CD4-positive, alpha-beta T cell treated with Interleukin-15 for 4 hours (primary cell): ENCODE results near the gene SWI5.
"Not testable (repeated sequence)": the region's sequence is repeated elsewhere in the genome, so short reads cannot be mapped to it uniquely, and the experiment has no call there.

Experiments used
- DNase-seq: peaks from one replicate; pipeline ENCODE4 v3.0.0-alpha.2; 2020; ENCODE audit warnings: low spot score

Gene SWI5

DNA sequence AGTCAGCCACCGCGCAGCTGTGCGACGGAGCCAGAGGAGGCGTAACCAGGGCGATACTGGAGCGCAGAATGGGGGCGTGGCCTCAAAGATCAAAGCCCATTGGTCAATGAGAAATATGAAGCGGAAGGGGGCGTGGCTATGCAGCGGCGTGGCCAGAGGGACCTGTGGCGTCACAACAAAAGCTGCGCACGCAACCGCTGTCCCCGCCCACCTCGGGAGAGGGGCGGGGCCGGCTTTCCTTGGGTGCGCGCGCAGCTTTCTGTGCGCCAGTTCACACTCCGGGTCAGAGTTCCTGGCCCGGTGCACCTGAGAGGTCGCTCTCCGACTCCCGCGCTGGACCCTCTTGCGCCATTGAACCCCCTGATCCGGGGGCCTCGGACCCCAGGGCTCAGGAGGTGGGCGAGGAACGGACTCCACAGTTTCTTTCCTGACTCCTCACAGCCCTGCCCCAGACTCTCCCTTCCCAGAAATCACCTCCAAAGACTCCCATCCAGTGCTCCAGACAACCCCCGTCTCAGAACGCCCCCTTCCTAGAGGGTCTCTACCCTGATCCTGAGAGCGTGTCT, at the start of gene SWI5:
Gene SWI5, plus strand, starts transcription at position 269 of the 566 bp plus-strand sequence.
- DNase-seq: peak; percentile 100

- no peak for DNase-seq
Observed at GRCh38 chr9:128226412-128226801, 49.7 kb upstream of the SWI5 start.

GRCh38 chr9:128230897-128231296, 45.2 kb upstream of the SWI5 start:
- DNase-seq: not testable (repeated sequence)

DNA sequence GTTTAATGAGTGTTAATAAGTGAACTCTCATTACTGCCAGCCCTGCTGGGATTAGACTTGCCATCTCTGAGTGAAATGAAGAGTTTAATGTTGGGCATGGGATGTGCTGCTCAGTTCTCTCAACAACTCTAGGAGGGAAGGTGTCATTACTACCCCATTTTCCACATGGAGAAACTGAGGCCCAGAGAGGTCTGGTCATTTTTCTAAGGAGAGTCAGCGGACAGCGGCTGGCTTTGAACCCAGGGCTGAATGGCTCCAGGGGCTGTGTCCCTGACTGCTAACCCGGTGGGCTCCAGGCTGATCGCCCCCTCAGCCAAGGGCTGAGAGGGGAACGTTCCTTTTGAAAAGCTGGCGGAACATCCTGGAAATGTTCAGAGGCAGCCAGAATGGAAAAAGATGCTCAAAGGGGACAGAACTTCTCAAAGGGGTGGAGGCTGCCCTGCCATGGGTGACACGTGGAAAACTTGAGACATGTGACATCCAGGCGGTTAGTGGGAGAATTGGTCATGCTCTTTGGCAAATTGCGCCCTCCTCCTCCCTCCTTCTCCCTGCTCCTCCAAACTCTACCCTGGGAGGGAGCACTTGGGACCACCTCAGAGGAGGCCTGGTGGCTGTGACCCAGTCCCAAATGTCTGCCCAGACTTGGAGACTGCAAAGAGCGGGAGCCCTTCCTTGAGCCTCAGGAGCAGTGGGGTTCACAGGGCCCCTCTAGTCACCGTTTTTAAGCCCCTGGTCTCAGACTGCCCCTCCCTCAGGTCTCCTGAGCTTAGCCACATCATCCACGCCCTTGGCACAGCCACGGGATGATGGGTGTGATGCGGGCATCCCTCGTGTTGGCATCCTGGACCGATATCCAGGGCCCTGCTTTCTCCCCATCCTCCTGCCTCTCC, 44.2 kb upstream of the SWI5 start:
- DNase-seq: no peak

DNA sequence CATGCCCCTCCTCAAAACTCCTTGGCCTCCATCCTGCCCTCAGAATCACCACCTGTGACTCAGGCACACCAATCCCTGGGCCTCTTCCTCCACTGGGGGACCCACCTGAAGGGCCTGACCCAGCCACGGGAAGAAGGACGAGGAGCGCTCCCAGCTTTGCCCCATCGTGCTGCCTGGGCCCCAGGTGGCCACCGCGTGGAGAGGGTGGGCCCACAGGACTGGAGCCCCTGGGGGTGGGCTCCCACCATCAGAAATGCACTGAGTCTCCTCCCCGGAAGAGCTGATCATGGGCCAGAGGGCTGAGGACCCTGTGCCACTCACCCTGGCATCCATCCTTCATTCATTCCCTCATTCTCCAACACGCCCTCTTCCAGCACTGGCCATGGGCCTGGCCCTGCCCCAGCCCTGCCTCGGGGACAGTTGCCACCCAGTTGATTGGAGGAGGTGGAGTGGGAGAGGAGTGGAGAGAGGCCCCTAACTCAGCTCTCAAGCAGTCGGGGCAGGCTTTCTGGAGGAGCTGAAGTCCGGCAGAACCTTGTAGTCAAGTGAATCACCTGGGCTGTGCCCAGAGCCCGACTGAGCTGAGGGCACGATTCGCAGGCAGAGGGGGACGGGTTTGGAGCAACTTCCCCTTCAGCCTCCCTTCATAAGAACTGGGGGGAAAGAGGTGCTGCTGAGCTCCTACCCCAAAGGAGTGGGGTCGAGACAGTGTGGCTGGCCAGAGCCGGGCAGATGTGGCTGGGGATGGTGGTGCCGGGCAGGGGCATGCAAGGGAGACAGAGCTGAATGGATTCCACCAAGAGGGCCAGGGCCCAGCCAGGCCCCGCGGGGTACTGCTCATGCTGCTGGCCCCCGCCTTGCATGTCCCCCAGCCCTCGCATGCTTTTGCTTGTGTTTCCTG, 43.3 kb upstream of the SWI5 start:
- no peak for DNase-seq

DNA sequence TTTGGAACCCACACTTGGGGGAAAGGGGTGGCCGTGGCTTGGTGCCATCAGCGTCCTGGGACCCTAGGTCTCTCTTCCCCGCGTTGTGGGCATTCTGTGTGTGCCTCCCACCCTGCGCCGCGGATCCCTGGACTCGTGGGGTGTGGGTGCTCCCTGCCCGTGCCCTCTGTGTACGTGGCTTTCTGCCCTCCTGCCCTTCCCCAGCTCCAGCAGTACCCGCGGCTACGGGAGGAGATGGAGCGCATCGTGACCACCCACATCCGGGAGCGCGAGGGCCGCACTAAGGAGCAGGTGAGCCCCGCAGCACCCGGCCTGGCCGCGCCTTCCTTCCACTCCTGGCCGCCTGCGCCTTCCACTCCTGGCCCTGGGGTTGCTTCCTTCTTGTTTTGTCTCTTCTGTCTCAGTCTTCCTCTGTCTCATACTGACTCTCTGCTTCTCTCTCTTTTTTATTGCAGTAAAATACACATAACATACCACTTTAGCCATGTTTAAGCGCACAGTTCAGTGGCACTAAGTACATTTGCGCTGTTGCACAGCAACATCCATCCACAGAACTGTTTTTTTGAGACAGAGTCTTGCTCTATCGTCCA, 42.2 kb upstream of the SWI5 start:
- DNase-seq: no peak

DNA sequence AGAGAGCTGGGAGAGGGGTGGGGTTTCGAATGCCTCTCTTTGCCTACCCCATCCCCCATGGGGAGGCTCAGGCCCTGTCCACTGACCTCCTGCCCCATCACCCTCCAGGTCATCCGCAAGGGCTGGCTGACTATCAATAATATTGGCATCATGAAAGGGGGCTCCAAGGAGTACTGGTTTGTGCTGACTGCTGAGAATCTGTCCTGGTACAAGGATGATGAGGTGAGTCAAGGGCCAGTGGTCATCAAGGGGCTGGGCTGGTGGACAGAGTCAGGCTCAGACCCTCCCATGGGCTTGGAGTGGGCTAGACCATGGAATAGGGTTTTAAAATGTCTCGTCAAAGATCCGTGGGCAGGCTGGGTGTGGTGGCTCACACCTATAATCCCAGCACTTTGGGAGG, 34.0 kb upstream of the SWI5 start:
- no peak for DNase-seq

DNA sequence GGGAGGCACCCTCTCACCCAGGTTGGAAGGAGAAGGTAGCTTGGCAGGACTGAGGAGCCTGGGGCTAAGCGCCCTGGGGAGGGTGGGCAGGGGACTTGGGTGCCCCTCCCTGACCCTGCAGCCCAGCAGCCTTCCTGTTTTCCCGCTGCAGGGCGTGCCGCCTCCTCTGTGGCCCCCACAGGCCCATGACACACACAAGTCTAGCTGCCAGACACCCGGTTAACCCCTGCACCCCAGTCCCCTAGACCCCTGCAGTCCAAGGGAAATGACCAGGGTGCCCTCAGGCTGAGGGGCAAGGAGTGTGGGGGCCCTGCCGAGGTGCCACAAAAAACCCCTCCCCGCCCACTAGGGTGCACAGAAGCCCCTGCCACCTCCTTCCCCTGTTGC, 33.3 kb upstream of the SWI5 start:
- no peak for DNase-seq

- no peak for DNase-seq
Observed at GRCh38 chr9:128243215-128244018, 32.7 kb upstream of the SWI5 start.

DNA sequence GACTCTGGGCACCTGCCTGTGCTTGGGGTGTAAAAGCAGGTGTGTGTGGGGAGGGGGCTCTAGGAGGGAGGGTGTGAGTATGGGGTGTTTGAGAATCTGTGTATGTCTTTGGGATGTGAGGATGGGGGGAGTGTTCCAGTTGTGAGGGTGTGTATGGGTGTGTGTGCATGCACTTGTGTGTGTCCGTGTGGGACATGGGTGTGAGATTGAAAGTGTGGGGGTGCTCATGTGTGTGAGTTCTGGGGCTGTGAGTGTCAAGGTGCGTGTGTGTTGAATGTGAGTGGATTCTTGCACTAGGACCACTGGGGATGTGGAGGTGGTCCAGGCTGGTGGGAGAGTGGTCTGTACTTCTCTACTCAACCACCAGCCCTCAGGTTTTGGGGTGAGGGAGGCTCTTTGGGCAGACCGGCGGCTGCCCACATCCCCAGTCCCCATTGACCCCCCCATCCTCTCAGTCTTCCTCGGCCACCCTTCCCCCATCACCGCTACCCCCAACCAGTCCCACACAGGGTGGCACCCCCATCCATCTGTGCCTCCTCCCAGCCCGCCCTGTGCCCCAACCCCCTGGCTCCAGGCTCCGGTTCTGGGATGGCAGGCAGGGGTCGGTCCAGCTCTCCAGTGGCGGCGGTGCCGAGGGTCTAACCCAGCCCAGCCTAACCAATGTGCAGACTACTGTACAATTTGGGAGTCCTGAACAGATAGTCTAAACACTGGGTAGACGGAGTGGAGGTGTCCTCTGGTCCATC, 31.8 kb upstream of the SWI5 start:
- no peak for DNase-seq

- no peak for DNase-seq
Observed at GRCh38 chr9:128244837-128245231, 31.2 kb upstream of the SWI5 start.

DNA sequence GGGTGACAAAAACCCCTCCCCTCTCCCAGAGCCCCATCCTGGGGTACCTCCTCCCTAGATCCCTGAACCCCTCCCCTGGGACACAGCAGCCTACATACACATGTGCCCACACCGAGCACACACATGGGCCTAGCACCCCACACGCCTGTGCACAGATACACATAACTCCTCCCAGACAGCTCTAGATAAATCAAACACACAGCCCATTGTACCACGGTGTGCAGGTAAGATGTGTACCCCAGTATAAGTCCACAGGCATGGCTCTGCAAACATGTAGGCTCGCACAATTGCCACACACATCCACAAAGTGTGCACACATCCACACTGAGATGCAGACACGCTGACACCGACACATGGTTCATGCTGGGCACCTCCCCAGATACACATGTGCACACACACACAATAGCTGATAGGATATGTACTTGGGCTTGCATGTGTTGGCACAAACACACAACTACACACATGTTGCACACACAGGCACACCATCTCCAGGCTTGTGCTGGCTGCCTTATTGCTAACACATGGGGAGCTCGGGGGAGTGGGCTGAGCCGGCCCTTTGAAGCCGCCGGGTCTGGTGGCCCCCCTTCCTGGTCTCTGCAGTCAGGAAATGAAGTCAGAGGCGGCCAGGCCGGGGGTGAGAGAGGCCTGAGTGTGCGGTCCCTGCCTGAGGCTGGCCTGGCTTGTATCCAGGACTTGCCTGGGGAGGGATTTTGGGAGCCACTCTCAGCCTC, 30.5 kb upstream of the SWI5 start:
- no peak for DNase-seq

- no peak for DNase-seq
Observed at GRCh38 chr9:128246471-128246870, 29.6 kb upstream of the SWI5 start.

- no peak for DNase-seq
Observed at GRCh38 chr9:128247226-128247803, 28.8 kb upstream of the SWI5 start.

DNA sequence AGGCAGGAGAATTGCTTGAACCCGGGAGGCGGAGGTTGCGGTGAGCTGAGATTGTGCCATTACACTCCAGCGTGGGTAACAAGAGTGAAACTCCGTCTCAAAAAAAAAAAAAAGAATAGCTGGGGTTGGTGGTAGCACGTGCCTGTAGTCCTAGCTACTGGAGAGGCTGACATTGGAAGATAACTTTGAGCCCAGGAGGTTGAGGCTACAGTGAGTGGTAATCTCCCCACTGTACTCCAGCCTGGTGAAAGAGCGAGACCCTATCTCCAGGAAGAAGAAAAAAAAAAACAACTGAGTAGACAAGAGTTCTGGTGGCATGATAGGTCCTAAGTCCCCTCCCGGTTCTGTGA, 26.5 kb upstream of the SWI5 start:
- DNase-seq: no peak

DNA sequence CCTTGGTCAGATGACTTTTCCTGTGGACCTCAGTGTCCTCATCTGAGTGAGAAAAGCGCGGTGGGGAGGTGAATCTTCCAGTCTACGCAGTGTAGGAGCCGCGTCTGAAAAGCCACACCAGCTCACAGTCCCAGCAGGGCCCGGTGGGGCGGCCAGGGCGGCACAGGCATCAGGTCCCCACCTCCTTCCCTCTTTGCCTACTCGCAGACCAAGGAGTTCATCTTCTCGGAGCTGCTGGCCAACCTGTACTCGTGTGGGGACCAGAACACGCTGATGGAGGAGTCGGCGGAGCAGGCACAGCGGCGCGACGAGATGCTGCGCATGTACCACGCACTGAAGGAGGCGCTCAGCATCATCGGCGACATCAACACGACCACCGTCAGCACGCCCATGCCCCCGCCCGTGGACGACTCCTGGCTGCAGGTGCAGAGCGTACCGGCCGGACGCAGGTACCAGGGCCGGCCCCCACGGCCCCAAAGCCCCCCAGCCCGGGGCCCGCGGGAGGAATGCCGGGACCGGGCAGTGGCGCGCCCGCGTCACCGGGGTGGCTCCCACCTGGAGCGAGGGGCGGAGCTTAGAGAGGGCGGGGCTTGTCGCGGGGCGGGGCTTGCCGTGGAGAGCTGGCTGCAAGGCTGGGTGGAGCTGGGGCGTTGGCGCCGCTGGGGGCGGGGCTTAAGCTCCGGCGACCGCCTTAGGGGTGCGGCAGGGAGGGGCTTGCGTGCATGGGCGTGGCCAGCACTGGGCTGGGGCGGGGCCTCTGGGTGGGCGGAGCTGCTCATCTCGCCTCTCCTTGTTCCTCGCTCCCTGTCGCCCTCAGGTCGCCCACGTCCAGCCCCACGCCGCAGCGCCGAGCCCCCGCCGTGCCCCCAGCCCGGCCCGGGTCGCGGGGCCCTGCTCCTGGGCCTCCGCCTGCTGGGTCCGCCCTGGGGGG, 25.9 kb upstream of the SWI5 start:
- DNase-seq: peak; percentile 98

DNA sequence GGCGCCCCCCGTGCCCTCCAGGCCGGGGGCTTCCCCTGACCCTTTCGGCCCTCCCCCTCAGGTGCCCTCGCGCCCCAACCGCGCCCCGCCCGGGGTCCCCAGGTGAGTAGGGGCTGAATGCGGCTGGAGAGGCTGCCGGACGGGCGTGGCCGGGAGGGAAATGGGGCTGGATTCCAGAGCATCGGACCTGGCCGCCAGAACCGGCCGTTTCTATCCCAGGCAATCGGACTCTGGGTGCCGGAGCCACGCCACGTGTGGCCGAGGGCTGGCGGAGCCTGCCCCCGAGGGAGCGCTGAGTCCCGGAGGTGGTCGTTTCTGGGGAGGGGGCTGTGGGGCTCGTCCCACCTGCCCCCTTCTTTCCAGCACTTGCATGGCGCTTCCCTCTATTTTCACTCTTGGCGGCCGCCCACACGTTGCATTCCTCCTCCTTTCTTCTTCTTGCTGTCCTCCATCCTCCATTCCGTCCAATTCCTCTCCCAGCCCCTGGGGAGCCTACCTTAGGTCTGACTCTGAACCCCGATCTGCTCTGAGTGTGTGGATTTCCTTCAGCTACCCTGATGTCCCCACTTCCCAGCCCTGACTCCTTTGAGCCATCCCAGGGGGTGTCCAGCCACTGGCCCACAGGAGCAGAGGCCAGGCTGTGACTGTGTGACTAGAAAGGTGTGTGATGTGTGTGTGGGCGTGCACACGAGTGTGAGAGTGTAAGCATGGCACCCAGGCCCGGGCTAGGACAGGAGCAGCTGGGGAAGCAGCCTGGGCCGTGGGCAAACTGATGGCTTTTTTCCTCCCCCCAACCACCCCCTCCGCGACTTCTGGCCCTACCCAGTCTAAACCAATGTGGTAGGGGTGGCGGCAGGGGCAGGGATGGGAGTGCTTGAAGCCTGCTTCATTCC, 25.0 kb upstream of the SWI5 start:
- DNase-seq: peak; percentile 7

GRCh38 chr9:128251732-128252100, 24.4 kb upstream of the SWI5 start:
- no peak for DNase-seq
